Activated CD4-positive, alpha-beta T cell treated with anti-CD3 and anti-CD28 coated beads, Interleukin-2, Interleukin-4, amounts not matched to agents 100 ng/mL and 50 ng/mL, durations not matched to agents 16 hours and 8 hours (primary cell): ENCODE data around the gene GAK.

Experiments
- DNase-seq: peaks from one replicate; pipeline ENCODE4 v3.0.0-alpha.2; 2020; ENCODE audit warnings: low spot score

Gene GAK

DNA sequence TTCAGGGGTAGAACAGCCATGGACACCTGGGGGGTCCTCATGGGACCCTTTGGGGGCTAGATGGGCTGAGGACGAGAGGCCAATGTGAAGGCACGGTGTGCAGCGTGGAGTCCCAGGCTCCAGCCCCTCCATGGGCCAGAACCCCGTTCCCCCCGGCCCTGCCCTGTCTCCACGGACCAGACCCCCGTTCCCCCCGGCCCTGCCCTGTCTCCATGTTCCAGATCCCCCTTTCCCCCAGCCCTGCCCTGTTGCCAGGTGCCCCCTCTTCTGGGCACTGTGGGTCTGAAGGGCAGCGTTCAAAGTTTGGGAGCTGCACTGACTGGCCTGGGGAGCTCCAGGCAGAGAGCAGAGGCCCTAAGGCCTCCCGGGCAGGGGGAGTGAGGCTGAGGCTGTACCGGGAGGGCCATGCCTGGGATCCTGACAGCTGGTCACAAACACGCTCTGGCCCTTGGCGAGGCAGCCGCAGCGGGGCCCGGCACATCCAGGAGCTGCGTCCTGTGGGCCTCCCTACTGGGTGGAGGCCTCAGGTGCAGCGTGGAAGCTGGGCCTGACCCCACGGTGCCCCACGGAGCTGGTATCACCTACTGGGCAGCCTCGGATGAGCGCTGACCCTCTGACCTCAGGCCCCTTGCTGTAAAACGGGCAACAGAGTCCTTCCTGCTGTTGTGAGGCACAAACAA lies 32.4 kb upstream of the GAK start:
- DNase-seq, result no peak

- no peak for DNase-seq
Measured at GRCh38 chr4:963276-964225, 31.4 kb upstream of the GAK start.

DNA sequence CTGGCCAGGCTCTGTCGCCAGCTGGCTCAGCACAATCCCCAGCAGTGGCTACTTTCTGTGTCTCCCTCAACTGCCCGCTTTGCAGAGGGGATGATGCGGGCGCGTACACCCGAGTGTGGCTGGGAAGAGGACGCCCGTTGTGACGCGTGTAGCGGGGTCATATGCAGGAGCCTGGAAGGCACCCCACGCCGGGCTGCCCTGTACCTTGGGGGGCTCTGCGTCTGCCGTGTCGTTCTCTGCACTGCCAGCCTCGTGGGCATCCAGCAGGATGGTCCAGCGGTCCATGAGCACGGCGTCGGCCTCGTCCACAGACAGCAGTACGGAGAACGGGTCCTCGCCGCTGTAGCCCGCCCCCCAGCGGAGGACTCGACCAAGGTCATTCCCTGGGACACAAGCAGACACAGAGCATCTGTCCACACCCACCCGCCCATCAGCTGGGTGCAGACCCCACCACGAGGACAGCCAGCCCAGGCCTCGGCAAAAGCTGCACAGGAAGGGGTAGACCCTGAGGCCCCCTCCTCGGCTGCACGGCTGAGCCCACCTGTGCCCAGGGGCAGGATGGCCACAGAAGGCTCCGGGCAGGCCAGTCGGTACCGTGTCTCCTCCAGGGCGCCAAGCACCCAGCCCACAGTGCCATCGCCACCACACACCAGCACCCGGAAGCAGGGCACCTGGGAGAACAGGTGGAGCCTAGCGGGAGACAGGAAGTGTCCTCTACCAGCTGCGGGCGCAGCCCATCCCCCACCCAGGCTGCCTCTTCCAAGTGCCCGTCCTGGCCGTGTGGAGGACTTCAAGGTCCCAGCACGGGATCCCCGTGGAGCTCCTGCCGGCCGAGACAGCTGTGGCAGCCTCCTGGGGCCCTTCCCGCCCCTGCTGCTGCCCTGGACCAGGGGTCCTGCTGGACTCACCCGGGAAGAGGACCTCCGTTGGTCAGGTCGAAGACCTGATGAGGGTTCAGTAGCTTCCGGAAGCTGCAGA lies 30.4 kb upstream of the GAK start:
- DNase-seq, result no peak

DNA sequence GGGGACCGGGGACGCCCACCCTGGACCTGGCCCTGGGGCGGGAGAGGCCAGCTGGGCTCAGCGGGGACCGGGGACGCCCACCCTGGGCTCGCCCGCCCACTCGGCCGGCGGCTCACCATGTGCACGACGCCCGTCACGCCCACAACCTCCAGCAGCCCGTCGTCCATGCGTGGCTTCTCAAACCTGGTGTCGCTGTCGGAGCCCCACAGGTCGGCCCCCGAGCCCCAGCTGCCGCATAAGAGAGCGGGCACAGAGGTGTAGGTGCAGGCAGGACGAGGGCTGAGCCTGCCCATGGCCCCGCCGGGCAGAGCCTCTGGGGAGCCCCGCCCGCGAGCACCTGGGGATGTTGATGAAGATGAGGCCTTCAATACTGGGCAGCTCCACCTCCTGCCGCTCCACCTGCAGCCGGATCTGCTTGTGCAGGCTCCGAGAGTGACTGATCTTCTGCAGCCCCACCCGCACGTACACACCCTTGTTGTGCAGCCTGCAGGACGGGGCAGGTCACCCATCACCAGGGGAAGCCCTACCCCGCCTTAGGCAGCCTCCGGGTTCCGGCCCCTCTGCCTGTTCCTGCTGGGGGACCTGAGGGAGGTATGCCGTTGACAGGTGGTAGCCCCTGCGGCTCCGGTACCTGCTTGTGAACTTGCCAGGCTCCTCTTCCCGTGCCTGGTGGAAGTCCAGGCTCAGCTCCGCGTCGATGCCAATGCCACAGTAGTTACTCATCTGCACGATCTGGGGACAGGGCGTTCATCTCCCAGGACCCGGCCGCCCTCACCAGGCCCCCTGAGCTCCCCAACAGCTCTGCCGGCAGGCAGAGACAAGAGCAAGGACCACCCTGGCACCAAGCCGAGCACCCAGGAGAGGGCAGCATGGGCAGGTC lies 29.5 kb upstream of the GAK start:
- DNase-seq, result no peak

- no peak for DNase-seq
Measured at GRCh38 chr4:960636-961350, 28.7 kb upstream of the GAK start.

DNA sequence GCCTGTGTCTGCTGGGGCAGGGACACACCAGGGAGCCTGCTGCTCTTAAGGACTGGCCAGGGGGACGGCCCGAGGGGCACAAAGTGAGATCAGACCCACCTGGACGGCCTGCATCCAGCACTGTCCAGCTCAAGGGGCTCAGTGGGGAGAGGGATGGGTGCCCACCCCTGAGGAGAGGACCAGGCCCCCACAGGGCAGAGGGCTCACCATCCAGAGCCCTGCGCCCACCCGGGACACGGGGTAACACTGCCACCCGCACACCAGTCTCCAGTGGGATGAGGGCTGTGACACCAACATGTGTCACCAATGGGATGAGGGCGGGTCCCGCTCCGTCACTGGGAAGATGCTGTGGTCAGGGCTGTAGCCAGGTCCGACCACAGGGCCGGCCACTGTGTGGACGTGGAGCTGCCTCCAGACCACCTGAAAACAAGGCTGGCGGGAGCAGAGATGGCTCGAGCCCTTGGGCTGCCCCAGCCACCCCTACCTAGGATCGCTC lies 28.1 kb upstream of the GAK start:
- no peak for DNase-seq

DNA sequence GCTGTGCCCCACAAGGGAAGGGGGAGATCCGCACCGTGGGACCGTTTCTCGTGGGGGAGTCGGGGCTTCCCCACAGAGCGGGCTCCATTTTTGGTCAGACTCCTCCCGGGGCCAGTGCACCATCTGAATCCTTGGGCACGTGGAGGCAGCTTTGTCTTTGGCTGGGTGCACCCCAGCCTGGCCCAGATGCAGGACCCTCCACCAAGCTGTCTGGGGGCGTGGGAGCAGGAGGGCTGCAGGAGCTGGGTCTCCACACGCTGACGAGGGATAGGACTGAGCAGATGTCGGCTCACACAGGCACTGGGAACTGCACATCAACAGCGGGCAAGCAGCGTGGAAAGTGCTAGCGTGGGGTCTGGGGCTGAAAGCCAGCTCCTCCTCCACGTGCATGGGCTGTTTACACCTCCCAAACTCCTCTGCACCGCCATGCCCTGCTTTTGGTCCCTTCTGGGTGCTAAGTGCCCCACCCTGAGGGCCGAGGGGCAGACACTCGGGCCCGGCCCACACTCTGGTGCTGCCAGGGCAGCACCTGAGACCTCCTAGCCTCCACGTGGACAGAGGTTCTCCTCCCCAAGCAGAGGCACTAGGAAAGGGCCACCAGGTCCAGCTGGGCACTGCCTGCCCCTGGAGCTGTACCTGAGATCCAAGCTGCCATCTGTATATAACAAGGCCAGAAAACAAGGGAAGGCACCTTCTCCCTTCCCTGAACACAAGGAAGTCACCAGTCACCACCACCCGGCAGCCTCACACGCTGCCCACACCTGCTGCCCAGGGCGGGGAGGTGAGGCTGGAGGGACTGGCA lies 27.4 kb upstream of the GAK start:
- DNase-seq, result no peak

DNA sequence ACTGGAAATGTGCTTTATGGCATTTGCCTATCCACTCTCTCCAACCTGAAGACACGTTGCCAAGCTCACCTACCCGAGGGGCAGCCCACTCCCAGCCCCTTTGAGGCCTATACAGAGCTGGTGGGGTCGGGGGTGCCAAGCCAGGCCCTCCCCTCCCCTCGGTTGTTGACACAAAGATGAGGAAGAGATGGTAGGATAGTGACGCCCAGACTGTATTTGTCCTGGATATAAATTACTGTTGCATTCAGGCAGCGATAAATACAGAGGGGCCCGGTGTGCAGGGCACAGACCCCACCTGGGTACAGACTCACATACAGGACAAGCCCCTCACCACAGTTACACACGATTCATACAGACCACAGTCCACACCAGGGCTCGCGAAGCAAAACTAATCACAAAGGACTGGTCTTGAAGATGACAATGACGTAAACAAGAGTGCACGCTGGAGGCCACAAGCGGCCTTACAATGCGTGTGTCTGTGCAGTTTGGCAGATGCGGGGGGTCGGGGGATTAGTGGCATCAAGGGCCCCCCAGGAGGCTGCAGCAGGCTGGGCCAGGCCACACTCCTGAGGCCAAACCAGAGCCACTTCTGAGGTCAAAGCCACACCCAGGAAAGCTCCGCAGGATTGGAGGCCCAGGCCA lies 26.7 kb upstream of the GAK start:
- no peak for DNase-seq

DNA sequence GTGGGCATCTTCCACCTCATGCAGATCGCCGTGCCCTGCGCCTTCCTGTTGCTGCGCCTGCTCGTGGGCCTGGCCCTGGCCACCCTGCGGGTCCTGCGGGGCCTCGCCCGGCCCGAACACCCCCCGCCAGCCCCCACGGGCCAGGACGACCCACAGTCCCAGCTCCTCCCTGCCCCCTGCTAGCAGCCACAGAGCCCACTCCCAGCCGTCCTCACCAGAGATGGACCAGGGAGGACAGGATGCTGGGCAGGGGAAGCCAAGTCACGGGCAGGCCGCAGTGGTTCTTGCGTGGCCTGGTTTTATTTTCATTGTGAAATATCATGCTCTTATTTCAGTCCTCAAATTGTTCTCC lies 26.2 kb upstream of the GAK start:
- DNase-seq, result no peak

DNA sequence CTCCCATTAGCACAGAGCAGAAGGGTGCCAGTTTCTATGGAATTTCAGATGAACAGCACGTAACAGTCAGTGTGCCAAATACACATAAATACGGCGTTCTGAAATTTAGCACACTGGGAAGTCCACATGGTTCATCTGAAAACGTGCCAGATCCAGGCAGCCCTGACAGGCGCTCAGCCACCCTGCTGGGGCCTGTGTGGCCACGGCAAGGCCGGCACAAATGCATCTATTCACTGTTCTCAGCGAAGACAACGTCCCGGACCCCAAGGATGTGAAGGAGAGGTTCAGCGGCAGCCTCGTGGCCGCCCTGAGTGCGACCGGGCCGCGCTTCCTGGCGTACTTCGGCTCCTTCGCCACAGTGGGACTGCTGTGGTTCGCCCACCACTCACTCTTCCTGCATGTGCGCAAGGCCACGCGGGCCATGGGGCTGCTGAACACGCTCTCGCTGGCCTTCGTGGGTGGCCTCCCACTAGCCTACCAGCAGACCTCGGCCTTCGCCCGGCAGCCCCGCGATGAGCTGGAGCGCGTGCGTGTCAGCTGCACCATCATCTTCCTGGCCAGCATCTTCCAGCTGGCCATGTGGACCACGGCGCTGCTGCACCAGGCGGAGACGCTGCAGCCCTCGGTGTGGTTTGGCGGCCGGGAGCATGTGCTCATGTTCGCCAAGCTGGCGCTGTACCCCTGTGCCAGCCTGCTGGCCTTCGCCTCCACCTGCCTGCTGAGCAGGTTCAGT lies 25.6 kb upstream of the GAK start:
- DNase-seq, result no peak

DNA sequence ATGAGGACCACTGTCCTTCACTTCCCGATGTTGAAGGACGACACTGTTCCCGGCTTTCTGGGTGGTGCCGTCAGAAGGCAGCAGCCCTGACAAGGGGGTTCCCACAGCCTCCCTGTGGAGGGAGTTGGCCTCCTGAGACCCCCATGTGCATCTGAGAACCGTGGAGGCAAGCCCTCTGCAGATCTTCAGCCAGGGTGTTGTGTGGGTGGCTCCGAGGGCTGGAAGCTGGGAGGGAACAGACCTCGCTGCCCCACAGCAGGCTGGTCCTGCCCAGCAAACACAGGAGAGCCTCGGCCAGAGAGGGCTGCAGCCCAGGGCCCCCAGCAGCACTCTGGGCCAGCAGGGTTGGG lies 25.1 kb upstream of the GAK start:
- DNase-seq, result no peak

- no peak for DNase-seq
Measured at GRCh38 chr4:956531-957230, 24.6 kb upstream of the GAK start.

GRCh38 chr4:955931-956381 lies 23.8 kb upstream of the GAK start:
- DNase-seq, result no peak

DNA sequence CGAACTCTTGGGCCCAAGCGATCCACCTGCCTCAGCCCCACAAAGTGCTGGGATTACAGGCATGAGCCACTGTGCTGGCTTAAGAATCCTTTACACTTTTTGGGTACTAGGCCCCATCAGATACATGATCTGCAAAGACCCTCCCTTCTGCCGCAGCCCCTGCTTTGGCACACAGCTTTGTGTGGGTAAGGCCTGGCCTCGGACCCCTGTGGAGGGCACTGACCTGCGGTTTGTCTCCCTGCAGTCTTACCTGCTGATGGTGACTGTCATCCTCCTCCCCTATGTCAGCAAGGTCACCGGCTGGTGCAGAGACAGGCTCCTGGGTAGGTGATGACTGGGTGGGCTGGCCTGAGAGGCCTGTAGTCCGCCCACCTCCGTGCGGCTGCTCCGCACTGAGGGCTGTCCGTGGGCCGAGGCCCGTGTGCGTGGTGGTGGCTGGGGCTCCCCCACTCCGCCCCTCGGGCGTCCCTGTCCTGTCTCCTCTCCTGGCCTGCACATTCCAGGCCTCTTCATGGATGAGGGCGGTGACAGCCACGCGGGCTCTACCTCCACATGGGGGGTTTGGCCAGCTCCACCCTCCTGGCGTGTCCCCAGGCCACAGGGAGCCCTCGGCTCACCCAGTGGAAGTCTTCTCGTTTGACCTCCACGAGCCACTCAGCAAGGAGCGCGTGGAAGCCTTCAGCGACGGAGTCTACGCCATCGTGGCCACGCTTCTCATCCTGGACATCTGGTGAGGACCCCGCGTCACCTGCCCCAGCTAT lies 23.2 kb upstream of the GAK start:
- DNase-seq, result no peak

- DNase-seq, result no peak
Measured at GRCh38 chr4:954211-955020, 22.3 kb upstream of the GAK start.

DNA sequence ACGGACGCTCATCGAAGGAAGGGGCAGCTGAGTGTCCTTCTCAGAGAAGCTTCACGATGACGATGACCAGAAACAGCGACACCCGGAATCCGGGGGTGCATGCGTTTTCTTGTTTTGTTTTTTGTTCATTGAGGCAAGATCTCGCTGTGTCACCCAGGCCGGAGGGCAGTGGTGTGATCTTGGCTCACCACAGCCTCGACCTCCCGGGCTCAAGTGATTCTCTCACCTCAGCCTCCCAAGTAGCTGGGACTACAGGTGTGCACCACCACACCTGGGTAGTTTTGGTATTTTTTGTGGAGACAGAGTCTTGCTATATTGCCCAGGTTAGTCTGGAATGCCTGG lies 21.4 kb upstream of the GAK start:
- no peak for DNase-seq
